Anterior cingulate cortex (tissue), 58 donors: Measurements from ENCODE around the gene QSOX1.

ENCODE experiments used
- DNase-seq, 58 donors: peaks; one replicate each; lab custom pipeline; 2025; lab: John Stamatoyannopoulos, UW

Gene QSOX1

DNA sequence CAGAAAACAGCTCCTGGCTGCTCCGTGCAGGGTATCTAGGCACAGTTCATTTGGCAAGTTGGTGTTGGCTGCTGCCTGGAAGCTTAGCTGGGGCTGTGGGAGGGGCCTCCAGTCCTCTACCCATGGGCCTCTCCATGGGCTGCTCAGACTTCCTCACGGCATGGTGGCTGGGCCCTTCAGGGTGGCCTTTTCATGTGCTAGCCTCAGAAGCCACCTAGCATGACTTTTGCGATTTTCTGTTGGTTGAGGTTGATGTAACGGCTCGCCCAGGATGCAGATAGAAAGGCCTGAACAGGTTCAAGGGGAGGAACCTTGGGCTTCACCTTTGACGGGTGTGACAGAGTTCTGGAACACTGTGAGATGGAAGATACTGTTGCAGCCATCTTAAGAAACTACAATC, 49.6 kb downstream of the QSOX1 start:
- no peak for DNase-seq

DNA sequence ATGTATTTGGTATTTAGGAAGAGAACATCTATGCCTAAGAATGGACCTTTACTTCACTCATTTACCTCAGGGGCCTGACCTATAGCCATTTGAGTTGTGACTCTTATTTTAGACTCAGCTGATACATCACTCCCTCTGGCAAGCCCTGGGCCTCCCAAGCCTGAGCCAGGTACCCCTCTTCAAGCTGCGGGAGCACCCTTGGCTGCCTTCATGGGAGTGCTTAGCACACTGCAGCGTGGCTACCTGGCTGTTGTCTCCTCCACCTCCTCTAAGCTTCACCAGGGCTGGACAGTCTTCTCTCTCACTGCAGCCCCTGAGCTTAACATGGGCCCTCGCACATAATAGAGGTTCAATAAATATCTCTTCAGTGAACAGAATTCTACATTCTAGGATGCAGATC, 51.9 kb downstream of the QSOX1 start:
- DNase-seq = no peak

DNA sequence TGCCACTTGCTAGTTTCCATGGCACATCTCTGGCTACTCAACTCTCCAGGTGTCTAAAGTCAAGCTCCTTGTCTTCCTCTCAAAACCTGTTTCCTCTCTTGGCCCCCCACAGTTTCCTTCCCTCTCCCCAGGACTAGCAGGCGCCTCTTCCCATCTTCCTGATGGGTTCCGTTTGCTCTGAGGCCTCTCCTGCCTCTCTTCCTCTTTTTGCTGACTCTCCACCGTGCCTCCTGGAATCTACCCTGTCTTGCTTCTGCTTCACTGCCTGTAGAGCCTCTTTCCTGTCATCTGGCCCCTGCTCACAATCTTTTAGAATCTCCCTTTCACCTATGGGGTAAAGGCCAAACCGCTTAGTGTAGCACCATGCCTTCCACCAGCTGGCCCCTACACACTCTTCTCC, 53.6 kb downstream of the QSOX1 start:
- DNase-seq = no peak

DNA sequence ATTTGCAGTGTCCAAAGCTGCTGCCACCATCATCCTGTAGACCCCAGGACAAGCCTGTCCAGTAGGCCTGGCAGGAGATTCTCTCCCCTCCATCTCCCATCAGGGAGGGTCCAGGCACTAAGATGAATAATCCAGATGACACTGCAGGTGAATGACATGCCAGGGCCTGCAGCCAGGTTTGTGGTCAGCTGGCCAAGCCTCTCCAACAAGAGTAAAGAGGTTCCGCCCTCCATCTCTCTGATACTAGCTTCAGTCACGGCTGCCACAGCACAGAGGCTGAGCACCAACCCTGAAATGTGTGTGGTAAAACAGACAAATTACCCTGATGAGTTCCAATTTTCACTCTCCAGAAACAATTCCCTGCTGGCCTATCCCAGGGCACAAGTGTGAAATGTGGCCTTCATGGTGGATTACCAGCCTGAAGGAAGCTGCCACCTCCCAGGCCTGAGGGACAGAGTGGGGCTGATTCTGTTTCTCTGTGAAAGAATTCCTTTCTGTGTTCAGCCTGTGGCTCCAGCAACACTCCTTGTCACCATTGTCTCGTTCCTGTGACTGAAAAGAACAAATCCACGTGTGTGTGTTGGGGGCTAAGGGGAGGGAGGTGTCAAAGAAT, 55.4 kb downstream of the QSOX1 start:
- DNase-seq = no peak

DNA sequence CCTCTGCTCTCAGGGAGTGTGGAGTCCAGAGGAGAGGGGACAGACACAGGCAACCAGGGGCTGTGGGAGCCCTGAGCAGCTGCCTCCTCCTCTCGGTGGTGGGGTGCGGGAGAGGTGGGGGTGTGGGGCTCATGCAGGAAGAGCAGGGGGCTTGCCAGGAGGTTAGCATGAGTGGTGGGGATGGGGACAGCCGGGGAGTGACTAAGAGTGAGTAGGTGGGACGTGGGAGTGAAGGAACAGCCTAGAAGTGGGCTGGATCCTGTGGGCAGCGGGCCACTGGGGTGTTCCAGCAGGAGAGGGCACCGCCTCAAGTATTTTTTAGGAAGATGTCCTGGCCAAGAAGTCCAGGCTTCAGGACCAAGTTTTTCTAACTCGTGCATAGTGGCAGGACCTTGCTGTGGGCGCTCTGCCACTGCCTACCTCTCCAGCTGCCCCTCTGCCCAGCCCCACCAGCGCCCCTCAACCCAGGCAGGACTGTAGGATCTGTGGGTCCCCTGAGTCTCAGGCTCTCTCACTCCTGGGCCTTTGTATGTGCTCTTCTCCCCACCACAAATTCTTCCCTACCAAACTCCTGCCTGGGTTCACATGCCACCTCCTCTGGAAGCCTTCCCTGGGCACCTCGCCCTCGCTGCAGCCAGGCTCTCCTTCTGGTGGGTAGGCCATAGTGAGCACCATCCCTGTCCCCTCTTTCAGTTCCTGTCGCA, 56.6 kb downstream of the QSOX1 start:
- no peak for DNase-seq

DNA sequence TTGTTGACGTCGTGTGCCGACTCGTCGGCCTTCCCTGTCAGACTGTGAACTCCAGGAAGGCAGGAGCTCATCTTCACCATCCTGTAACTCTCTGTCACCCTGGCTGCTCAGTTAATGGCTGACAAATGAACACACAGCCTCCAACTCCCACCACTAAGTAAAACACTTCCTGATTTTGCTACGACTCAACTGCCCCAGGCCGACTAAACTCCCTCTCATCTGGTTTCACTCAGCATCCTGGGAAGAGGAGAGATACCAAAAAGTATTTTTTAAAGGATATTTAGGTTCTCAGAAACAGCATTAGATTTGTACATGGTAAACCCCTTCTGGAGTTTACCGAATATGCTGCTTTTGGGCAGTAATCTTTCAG, 57.2 kb downstream of the QSOX1 start:
- DNase-seq = no peak

DNA sequence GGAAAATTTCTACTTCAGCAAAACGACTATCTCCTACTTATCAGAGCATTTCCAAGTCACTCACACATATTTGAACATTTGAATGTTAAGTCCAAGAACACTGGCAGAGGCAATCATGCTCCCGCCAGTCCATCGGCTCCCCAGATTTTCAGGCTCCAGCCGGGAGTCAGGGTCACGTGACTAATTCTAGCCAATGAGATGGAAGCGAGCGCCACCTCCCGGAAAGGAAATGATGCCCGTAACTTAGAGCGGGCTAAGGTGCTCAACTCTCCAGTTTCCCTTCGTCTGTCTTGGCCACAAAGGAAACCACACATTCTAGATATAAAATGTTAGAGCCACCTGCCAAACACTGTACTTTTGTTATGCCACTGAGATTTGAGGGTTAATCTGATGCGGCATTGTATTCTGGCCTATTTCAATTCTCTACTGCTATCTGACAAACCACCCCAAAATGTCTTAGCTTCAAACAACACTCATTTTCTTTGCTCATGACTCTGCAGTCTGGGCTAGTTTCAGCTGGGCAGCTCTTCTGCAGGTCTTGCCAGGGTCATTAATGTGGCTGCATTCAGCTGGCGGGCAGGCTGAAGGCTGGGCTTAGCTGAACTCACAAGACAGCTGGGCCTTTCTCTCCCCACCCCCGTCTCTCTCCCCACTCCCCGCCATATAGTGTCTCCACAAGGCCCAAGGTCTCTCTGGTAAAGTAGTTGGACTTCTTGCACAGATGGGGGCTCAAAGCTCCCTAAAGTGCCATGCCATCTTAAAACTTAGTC, 58.9 kb downstream of the QSOX1 start:
- peak in 16 of 58 donors; percentile 3 to 25 (median 10) for DNase-seq

DNA sequence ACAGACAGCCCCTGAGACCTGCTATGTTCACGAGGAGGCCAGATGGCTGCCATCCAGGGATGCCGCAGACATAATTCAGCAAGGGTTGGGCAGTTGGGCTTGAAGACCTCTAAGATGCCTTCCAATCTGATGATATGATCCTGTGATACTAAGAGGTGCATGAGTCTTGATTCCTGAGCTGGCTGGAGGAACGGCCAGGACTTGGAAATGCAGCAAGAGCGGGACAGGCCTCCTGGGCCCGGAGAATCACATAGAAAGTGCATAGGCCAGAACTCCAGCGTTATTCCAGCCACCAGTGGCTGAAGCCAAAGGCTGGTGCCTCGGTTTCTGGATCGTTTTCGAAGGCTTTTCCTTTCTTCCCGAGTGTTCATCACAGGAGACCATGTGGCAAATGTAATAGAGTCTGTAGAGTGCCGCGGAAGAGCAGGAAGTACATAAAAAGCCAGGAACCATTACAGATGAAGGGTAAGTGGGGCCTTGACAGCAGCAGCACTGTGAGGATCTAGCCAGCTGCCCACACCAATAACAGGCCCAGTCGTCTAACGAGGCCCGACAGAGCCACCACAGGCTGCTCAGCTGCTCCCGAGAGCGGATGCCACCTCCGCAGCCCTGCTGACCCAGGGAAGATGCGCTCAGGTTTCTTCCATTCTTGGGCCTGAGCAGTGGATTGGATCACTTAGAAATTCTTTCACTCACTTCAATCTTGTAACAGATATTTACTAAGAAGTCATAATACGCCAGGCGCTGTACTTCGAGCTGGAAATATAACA, 61.4 kb downstream of the QSOX1 start:
- no peak for DNase-seq

DNA sequence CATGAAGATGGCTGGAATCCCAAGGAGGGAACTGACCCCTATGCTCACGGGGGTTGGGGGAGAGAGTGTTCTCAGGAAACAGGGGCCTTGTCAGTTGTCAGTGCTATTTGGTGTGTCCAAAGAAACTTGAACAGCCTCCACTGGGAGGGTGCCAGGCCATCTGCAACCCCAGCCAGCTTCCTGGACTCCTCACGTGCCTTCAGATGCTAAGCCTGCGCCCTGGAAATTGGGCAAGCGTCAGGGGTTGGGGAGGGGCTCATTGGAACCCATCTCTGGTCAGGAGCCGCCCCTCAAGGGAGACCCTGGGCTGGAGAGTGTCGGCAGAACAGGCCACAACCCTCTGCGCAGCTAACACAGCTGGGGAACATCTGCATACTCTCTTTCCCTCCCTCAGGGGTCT, 62.3 kb downstream of the QSOX1 start:
- no peak for DNase-seq

DNA sequence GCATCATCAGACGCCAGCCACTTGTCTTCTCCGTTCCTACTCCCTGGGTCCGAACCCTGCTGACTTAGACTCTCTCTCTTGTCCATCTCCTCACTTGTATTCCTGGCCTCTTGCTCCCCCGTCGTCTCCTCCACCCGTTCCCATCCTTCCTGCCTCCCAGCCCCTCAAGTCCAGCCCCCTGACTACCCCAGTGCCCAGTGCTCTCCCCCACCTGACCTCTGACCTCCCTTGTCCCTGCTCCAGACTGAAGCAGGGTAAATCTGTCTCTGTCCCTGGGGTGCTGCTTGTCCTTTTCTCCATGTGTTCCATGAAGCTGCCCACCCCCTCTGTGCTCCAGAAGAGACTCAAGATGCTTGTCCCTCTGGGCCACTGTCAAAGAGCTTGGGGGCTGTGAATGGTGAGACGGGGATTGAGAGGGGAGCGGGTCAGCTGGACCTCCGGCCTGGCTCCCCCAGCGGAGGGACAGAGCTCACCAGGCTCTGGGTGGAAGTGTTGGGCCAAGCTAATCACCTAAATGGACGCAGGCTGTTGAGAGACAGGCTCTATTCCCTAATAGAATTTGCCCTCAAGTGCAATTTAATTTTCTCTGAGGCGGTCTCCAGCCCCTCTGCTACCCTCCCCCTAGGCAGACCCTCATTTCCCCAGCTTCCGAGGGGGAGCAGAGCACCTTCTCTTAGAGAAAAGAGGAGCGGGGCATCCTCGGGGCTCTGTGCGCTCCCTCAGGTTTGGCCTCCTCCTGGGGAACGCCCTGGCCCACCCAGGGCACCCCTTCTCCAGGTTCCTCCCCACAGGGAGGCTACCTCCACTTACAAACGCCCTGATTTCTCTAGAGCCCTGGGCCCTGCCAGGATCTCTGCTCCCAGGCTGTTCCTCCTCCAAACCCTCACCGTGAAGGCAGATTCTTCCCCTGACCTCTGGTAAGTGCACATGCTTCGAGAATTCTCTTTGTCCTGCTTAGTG, 64.4 kb downstream of the QSOX1 start:
- no peak for DNase-seq

DNA sequence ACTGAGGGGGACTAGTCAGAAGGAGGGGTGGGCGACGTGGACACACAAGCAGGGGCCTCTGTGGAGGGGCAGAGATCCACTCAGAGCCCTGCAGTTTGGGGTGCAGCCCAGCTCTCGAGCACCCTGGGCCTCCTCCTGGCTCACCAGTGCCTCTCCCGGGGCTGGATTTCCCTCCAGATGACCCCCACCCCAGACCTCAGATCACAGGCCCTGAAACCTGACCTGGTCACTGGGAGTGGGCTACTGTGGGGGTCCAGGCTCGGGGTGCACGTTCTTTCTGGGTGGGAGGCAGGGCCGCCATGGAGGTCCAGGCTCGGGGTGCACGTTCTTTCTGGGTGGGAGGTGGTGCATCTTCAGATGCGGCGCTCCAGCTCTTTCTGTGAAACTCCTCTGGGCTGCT, 65.1 kb downstream of the QSOX1 start:
- no peak for DNase-seq

DNA sequence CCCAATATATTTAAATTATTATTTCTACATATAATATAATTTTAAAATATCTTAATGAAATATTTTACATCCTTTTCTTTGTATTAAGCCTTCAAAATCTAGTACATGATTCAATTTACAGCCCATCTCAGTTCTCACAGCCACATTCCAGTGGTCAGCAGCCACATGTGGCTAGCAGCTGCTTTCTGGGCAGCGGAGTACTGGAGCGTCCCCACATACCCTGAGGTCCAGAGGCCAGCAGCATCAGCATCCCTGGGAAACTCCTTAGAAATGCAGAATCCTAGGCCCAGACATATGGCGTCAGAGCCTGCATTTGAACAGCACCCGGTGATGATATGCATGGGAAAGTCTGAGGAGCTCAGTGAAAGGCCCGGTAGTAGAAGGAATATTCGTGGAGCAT, 66.8 kb downstream of the QSOX1 start:
- DNase-seq = no peak

DNA sequence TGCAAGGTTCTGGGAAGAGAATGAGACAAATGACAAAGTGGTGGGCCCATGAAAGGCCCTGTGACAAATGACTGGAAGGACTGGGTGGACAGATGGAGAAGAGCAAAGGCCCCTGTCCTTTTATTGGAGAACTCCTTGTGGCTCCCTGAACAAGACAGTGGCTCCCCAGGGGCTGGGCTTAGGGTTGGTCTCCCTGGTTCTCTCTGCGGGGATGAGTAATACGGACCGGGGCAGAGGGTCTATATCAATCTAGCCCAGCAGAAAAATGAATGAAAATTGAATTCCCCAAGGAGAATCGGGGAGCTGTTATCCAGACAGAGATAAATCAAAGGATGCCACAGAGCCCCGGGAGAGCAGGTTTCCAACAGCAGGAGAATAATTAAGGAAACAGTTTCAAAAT, 70.2 kb downstream of the QSOX1 start:
- DNase-seq = no peak

DNA sequence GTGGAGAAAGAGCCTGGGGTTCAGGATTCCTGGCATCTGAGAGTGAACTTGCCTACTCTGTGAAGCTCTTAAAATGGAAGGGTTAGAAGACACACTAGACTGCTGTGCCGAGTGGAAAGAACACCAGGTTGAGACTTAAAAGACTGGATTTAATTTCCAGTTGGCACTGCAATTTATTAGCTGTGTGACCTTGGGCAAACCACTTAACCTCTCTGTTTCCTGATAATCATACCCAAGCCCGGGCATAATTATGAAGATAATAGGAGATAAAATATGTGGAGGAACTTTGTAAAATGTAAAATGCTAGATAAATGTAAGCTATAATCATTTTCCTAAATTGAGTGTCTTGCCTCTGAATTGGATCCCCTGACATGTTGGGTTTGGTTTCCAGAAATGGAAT, 70.7 kb downstream of the QSOX1 start:
- no peak for DNase-seq

DNA sequence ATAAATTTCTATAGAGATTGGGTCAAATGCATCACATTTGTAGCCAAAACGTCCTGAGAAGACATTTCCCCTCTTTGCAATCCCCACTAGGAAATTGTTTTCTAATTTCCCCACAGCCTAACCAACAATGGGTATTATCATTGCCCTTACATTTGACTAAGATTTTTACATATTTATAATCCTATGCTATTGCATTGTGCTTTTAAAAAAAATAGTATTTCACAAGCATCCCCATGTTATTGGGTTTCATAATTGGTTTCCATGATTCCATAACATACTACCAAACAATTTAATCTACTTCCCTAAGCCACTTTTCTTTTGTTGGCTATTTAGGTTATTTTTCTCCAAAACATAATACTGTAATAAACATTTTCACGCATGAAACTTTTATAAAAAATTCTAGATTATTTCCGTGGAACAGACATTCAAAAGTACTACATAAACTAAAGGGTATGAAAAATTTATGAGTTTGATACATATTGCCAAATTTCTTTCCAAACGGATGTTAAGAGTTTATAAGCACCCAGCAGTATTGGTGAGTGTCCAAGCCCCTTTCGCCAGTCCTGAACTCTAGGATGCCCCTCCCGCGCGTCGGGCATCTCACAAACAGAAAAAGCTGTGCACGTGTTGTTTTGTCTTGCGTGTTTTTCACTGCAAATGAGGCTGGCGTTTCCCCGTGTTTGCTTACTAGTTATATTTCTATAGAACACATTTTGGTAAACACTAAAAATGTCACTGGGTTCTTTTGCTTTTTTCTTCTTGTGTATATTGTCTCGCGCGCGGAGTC, 73.4 kb downstream of the QSOX1 start:
- DNase-seq = no peak

DNA sequence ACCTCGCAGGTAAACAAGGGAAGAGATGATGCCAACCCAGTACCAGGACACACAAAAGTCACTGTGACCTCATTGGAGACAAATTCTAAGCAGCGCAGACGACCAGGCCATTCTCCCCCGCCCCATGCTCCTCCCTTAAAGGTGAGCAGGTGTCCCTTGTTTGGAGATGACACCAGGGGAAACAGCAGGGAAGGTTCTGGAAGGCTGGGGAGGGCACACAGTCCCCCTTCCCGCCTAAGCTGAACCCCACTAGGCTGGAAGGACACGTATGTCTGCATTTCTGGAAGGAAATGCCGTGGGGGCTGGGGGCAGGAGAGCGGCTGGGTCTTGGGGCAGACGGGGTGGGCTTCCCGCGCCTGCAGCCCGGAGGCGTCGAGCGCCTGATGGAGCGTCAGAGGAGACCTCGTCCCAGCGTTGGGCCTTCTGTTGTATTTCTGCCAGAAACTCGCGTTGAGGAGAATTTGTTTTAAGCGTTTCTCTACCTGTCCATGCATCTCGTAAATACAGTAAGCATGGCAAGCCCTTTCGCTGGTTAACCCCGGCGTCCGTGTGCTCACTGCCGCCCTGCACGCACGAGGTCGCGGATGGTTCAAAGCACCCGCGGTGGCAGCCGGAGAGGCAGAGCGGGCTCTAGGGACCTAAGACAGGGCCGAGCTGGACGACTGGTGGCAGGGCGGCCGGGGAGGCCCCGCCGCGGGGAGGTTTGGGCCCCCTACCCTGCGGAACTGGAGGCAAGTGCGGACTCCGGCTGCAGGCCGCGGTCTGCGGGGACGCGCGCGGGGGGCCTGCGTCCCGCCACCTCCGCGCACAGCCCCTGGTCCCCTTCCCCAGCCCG, 74.2 kb downstream of the QSOX1 start:
- no peak for DNase-seq

DNA sequence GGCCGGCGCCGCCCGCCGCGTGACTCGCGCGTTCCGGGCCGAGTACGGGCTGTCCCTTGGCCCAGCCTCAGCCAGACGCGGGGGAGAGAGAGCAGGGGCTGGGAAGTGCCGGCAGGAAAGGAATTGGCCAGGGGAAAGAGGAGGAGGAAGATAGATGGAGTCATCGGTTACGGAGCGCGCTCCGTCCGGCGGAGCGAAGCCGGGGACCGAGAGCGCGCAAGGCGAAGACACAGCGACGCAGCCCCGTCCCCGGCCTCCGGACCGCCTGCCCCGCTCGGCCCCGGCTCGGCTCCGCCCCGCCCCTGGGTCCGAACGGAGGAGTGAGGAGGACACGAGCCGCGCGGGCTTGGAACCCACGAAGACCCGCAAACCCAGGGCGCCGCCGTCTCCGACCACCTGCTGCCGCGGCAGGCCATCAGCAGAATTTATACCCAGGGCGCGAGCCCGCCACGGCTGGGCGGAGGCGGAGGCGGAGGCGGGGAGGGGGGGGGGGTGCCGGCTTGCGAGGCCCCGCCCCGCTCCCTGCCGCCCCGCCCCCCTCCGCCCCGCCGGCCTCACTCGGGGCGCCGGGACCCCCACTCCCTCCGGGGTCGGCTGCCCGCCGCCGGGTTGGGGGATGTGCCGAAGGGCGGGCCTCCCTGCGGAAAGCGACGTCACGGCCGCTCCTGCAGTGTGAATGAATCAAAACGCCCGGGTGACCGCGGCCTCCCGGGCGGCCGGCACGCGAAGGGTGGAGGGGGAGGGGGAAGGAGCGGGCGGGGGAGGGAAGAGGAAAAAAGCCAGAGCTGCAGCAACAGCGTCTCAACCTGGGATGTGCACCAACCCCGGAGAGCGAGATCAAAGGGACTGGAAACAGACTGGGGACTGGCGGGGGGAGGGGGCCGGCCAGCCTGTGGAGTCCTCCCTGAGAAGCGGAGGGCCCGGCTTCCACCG, 75.1 kb downstream of the QSOX1 start, which contains the start of gene LHX4:
TSS of gene LHX4 (plus strand) at position 782 of the 933 bp plus-strand sequence. CDS start 266 bp downstream, outside the sequence.
- DNase-seq = no peak
